WI38 (cell line): ENCODE data around the gene SPAAR.
"Not testable (repeated sequence)": the region's sequence is repeated elsewhere in the genome, so short reads cannot be mapped to it uniquely, and the experiment has no call there.

Source experiments
- H3K4me3 ChIP-seq: 2 replicates; pipeline ENCODE4 v1.5.1; 2011; ENCODE audit warnings: low read depth, mild to moderate bottlenecking, control low read depth, low read length
- CTCF ChIP-seq: IDR thresholded peaks from 2 replicates; pipeline ENCODE4 v1.5.1; 2012; ENCODE audit warnings: low read depth, mild to moderate bottlenecking, control low read depth, low read length

SPAAR gene

GRCh38 chr9:35909687-35910612 is 660 bp downstream of the SPAAR start:
- no peak overlapping the region for H3K4me3 ChIP-seq
- TF ChIP-seq CTCF: no peak

- H3K4me3 ChIP-seq: no peak overlapping the region
Observed at GRCh38 chr9:35910613-35911359, 1.5 kb downstream of the SPAAR start.

GRCh38 chr9:35911690-35912089 is 2.4 kb downstream of the SPAAR start:
- TF ChIP-seq CTCF: no peak
- no peak overlapping the region for H3K4me3 ChIP-seq

More at GRCh38 chr9:35910613-35911359, 1.5 kb downstream of the SPAAR start:
- TF ChIP-seq CTCF: peak; percentile 46

GRCh38 chr9:35912791-35913400 is 3.6 kb downstream of the SPAAR start:
- TF ChIP-seq CTCF: no peak
- no peak overlapping the region for H3K4me3 ChIP-seq

- not testable (repeated sequence) for H3K4me3 ChIP-seq
Observed at GRCh38 chr9:35913429-35913828, 4.1 kb downstream of the SPAAR start.

GRCh38 chr9:35914301-35914807 is 5.1 kb downstream of the SPAAR start:
- no peak for TF ChIP-seq CTCF
- H3K4me3 ChIP-seq: no peak overlapping the region

- no peak for TF ChIP-seq CTCF
Observed at GRCh38 chr9:35915681-35916294, 6.5 kb downstream of the SPAAR start.

More at GRCh38 chr9:35915681-35916294, 6.5 kb downstream of the SPAAR start:
- no peak overlapping the region for H3K4me3 ChIP-seq
